Measurements from ENCODE around the gene SLC66A3.
A peak's percentile ranks its signal among the peaks of the same experiment; 100 is the strongest.

The SLC66A3 gene

GRCh38 chr2:11140492-11140891 is 14.8 kb upstream of the SLC66A3 start:
- peak; percentile 42 for DNase-seq

GRCh38 chr2:11141319-11141718 is 13.9 kb upstream of the SLC66A3 start:
- DNase-seq = no peak

- DNase-seq = no peak
Measured at GRCh38 chr2:11142330-11142729, 12.9 kb upstream of the SLC66A3 start.

GRCh38 chr2:11142987-11143386 is 12.3 kb upstream of the SLC66A3 start:
- DNase-seq = no peak

- DNase-seq = no peak
Measured at GRCh38 chr2:11144077-11144737, 11.1 kb upstream of the SLC66A3 start.

GRCh38 chr2:11144738-11145079 is 10.6 kb upstream of the SLC66A3 start:
- DNase-seq = no peak

- no peak for DNase-seq
Measured at GRCh38 chr2:11145350-11145749, 9.9 kb upstream of the SLC66A3 start.

- DNase-seq = no peak
Measured at GRCh38 chr2:11146076-11146475, 9.2 kb upstream of the SLC66A3 start.

GRCh38 chr2:11147263-11147662 is 8.0 kb upstream of the SLC66A3 start:
- DNase-seq = no peak

- DNase-seq = no peak
Measured at GRCh38 chr2:11152591-11152990, 2.7 kb upstream of the SLC66A3 start.

- no peak for DNase-seq
Measured at GRCh38 chr2:11154016-11154922, 998 bp upstream of the SLC66A3 start.

- peak; percentile 96 for DNase-seq
Measured at GRCh38 chr2:11154923-11155380, 315 bp upstream of the SLC66A3 start.

- no peak for DNase-seq
Measured at GRCh38 chr2:11156396-11157075, 1.3 kb downstream of the SLC66A3 start.

GRCh38 chr2:11157296-11157695 is 2.0 kb downstream of the SLC66A3 start:
- DNase-seq = no peak

- no peak for DNase-seq
Measured at GRCh38 chr2:11157731-11158130, 2.5 kb downstream of the SLC66A3 start.

- DNase-seq = no peak
Measured at GRCh38 chr2:11158916-11159573, 3.8 kb downstream of the SLC66A3 start.

GRCh38 chr2:11159574-11160170 is 4.4 kb downstream of the SLC66A3 start:
- DNase-seq = no peak

- DNase-seq = no peak
Measured at GRCh38 chr2:11160256-11160655, 5.0 kb downstream of the SLC66A3 start.

GRCh38 chr2:11160731-11161455 is 5.6 kb downstream of the SLC66A3 start:
- no peak for DNase-seq

- DNase-seq = no peak
Measured at GRCh38 chr2:11161747-11162146, 6.5 kb downstream of the SLC66A3 start.

- DNase-seq = no peak
Measured at GRCh38 chr2:11163439-11164317, 8.4 kb downstream of the SLC66A3 start.

Data from EL (cell line).